GM12875 (cell line): ENCODE measurements around the gene NLGN4X.

Experiments
- H3K4me3 ChIP-seq: one replicate; pipeline ENCODE4 v1.5.1; 2011; ENCODE audit warnings: low read depth, low read length, control low read depth
- TF ChIP-seq, protein P1 (sequence below): IDR thresholded peaks from 2 replicates; pipeline ENCODE4 v1.5.1; 2011; ENCODE audit warnings: low read depth, mild to moderate bottlenecking, control low read depth, inconsistent platforms, low read length, moderate library complexity, borderline replicate concordance; ENCODE audit not compliant: insufficient read depth

Gene NLGN4X

DNA sequence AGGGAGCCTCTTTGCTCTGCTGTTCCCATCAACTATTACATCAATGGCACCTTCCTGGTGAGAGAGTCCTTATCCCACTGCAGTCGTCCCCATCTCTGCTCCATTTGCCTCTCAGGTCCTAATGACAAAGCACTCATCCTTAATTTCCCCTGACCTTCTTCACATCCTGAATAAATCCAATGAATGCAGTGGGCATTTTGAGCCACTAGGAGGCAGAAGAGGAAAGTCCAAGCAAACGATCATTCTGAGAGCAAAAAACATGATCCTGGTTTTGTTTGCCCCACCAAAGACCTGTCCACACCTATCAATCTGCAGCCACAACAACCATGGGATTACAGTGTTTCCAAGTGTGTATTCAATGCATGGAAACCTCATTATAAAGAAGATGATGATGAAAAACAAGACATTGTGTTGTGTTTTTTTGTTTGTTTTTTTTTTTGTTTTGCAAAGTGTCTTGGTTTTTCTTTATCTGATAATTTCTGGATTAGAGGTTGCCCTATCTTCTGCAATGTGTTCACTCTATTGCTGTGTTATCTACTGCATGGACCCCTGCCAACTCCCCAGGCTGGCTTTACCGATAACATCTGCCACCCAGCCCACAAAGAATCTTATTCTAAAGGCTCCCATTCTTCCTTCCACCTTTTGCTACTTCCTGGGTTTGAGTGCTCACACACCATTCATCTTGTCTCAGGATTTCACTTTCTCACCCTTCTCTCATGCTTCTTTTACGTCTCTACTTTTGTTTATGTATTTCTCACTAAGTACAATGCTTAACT lies 207.2 kb downstream of the NLGN4X start:
- TF ChIP-seq, protein P1, sequence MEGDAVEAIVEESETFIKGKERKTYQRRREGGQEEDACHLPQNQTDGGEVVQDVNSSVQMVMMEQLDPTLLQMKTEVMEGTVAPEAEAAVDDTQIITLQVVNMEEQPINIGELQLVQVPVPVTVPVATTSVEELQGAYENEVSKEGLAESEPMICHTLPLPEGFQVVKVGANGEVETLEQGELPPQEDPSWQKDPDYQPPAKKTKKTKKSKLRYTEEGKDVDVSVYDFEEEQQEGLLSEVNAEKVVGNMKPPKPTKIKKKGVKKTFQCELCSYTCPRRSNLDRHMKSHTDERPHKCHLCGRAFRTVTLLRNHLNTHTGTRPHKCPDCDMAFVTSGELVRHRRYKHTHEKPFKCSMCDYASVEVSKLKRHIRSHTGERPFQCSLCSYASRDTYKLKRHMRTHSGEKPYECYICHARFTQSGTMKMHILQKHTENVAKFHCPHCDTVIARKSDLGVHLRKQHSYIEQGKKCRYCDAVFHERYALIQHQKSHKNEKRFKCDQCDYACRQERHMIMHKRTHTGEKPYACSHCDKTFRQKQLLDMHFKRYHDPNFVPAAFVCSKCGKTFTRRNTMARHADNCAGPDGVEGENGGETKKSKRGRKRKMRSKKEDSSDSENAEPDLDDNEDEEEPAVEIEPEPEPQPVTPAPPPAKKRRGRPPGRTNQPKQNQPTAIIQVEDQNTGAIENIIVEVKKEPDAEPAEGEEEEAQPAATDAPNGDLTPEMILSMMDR = peak; percentile 67
- H3K4me3 ChIP-seq = no peak overlapping the region

DNA sequence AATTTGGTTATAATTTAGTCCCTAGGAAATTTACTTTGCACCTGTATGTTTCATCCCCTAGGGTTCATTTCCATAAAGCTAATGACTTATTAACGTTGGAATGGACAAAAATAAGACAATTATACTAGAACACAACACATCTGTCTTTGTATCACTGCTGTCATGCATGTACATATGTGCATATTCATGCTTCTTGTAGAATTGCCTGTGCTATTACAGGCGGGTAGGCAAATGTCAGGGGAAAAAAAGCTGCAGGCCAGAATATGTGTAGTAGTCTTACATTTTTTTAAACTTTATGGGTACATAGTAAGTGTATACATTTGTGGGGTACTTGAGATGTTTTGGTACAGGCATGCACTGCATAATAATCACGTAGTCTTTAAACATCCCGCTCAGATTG lies 209.6 kb downstream of the NLGN4X start:
- TF ChIP-seq, protein P1 = no peak
- H3K4me3 ChIP-seq = no peak overlapping the region

DNA sequence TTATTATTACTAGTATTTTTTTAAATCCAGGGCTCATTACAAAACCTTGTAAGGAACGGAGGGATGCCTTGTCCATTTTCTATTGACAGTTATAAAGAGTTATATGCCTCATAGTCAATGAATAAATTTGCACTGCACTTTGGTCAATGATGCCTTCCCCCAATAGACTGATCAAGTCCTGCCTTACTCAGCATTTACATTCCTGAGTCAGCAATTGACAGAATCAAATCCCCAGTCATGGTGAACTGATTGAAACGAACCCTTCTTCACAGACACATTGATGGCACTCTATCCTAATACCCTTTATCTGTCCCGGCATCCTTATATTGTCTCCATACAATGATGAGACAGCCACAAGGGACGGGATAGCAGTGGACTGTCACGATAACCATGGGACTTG lies 213.2 kb downstream of the NLGN4X start:
- no peak overlapping the region for H3K4me3 ChIP-seq
- TF ChIP-seq, protein P1 = no peak

DNA sequence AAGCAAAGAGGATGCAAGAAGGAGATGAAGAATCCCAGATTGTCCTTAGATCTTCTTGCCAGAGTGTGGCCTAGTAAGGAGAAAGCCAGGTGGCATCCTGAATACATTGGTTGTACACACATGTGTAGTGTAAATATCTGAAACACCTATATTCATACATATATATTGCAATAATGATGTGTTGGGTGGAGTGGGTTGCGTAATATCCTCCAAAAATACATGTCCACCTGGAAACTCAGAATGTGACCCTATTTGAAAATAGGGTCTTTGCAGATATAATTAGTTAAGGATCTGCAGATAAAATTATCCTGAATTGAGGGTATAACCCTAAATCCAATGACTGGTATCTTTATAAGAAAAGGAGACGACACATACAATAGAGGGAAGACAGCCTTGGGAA lies 216.3 kb downstream of the NLGN4X start:
- no peak overlapping the region for H3K4me3 ChIP-seq
- TF ChIP-seq, protein P1 = no peak

DNA sequence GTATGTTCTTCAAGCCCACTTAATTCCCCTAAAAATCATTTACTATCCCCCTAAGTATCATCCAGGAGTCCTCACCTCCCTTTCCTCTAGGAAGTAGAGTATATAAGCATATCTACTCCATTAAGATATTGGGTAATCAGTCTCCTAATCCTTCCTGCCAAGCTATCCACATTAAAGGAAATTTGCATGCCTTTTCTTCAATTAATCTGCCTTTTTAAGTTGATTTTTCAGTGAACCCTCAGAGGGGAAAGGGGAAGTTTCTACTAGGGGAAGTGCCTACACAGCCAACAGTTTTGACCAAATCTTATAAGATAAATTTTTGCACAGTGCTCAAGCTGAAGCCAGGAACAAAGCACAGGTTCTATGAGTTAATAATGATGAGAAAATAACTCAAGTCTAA lies 222.8 kb downstream of the NLGN4X start:
- TF ChIP-seq, protein P1 = no peak
- H3K4me3 ChIP-seq = no peak overlapping the region

DNA sequence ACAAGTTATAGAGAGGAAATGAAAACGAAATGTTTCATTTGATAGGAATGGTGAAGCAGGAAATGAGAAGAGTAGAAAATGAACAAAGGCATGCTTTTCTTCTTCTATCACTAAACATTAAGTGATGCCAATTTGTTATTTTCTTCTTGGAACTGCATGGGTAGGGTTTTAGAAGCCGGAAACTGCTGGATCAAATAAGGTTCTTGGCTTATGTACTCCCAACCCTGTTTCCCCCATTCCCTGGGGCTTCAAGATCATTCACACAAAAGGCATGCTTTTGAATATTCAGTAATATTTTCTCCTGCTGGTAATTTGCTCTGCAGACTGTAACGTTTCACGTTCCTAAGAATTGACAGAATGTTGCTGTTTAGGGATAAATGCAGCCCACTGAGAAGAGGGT lies 224.1 kb downstream of the NLGN4X start:
- no peak overlapping the region for H3K4me3 ChIP-seq
- TF ChIP-seq, protein P1 = no peak

DNA sequence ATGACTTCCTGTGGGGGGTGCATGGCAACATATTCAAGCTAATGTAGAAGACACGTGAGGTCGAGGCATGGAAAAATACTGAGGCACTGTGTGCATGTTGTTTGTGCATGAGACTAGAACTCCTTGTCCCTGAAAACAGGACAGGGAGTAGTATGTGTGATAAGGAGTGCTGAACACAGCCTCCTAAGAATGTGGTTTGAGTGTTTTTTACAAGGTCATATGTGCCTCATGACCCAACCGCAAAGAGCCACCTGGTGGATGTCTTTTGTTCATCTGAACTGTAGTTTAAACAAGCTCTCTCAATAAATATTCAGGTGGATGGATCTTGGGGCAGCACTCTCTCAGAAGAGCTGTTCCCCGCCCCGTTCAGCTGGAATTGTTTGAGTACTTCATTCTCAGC lies 226.6 kb downstream of the NLGN4X start:
- TF ChIP-seq, protein P1 = no peak
- no peak overlapping the region for H3K4me3 ChIP-seq
